Measurements from ENCODE around the gene GTF2B. TPM values are rescaled to one million over a fixed set of nuclear protein-coding genes. Genes with fewer than 3 reads are reported as not detected.
"Not testable (repeated sequence)": the region's sequence is repeated elsewhere in the genome, so short reads cannot be mapped to it uniquely, and the experiment has no call there.

GTF2B gene
- total and polyA plus RNA-seq, 2 experiments from 2014 or later, result 19.8 to 19.9 TPM

- H3K79me2 ChIP-seq (replicated peaks; ENCODE audit: insufficient read depth), result peaks cover 15% of the 10 kb centered on the region; the same call in 1 of the 2 replicates
Measured at GRCh38 chr1:88869644-88870043, 21.7 kb downstream of the GTF2B start.

GRCh38 chr1:88867743-88868521 is 23.4 kb downstream of the GTF2B start:
- no peak overlapping the region; the same call in 1 of the 2 replicates for H3K27ac ChIP-seq (ENCODE audit: low read depth)

More at GRCh38 chr1:88869644-88870043, 21.7 kb downstream of the GTF2B start:
- H3F3A ChIP-seq (replicated peaks; ENCODE audit: low read depth); H3K4me3 ChIP-seq; H4K20me1 ChIP-seq (replicated peaks; ENCODE audit: insufficient read depth); H3K27ac ChIP-seq (ENCODE audit: low read depth); H3K4me1 Mint-ChIP-seq; H3K4me2 ChIP-seq; H3K27me3 Mint-ChIP-seq (ENCODE audit: insufficient read depth, low read depth, poor library complexity); H2AFZ ChIP-seq; H3K27ac Mint-ChIP-seq; H3K9me2 ChIP-seq (ENCODE audit: insufficient read depth); H3K36me3 ChIP-seq (ENCODE audit: insufficient read depth); ATAC-seq; H3K4me3 Mint-ChIP-seq; H3K4me1 ChIP-seq (ENCODE audit: insufficient read depth); H3K9me3 Mint-ChIP-seq; H3K36me3 Mint-ChIP-seq (ENCODE audit: low read depth); DNase-seq (ENCODE audit: low spot score); H3K27me3 ChIP-seq (ENCODE audit: insufficient read depth): not testable (repeated sequence)

More at GRCh38 chr1:88867743-88868521, 23.4 kb downstream of the GTF2B start:
- no peak for ATAC-seq
- Histone ChIP-seq H3K4me1 (ENCODE audit: insufficient read depth) (no peaks in the 10 kb centered on the region), H3K4me3 (no peak overlapping the region), H3K79me2 (replicated peaks; ENCODE audit: insufficient read depth) (peaks cover 15% of the 10 kb centered on the region; the same call in 1 of the 2 replicates), H3K27me3 (ENCODE audit: insufficient read depth) (no peaks in the 10 kb centered on the region), H3F3A (replicated peaks; ENCODE audit: low read depth) (no peaks in the 10 kb centered on the region), H4K20me1 (replicated peaks; ENCODE audit: insufficient read depth) (no peaks in the 10 kb centered on the region), H3K9me2 (ENCODE audit: insufficient read depth) (no peaks in the 10 kb centered on the region), H3K4me2 (no peak overlapping the region), H3K36me3 (ENCODE audit: insufficient read depth) (no peaks in the 10 kb centered on the region; the same call in 1 of the 2 replicates), H2AFZ (no peak overlapping the region)
- Mint-ChIP-seq H3K9me3 (no peaks in the 10 kb centered on the region), H3K27me3 (ENCODE audit: insufficient read depth, low read depth, poor library complexity) (no peaks in the 10 kb centered on the region), H3K4me3 (no peak overlapping the region), H3K4me1 (no peaks in the 10 kb centered on the region), H3K36me3 (ENCODE audit: low read depth) (no peaks in the 10 kb centered on the region), H3K27ac (no peak overlapping the region)
- DNase-seq (ENCODE audit: low spot score), result no peak
- TF ChIP-seq CREB1 (CRISPR knock-in tag; IDR thresholded peaks at IDR 0.05; ENCODE audit: low read depth) (no peak), STAT1 (IDR thresholded peaks at IDR 0.05; ENCODE audit: unreplicated experiment) (no peak), ZNF114 (CRISPR knock-in tag; IDR thresholded peaks at IDR 0.05) (no peak), ZNF462 (CRISPR knock-in tag; IDR thresholded peaks at IDR 0.05) (no peak), EZH2phosphoT487 (IDR thresholded peaks at IDR 0.05; ENCODE audit: unreplicated experiment) (no peak), ZNF331 (CRISPR knock-in tag; IDR thresholded peaks at IDR 0.05; ENCODE audit: low read depth) (no peak), POLR2AphosphoS5 (IDR thresholded peaks at IDR 0.05; ENCODE audit: low read depth) (no peak), NANOG (IDR thresholded peaks at IDR 0.05; ENCODE audit: borderline replicate concordance) (no peak), JUNB (IDR thresholded peaks at IDR 0.05; ENCODE audit: unreplicated experiment) (no peak)
- TF ChIP-seq, protein P1, sequence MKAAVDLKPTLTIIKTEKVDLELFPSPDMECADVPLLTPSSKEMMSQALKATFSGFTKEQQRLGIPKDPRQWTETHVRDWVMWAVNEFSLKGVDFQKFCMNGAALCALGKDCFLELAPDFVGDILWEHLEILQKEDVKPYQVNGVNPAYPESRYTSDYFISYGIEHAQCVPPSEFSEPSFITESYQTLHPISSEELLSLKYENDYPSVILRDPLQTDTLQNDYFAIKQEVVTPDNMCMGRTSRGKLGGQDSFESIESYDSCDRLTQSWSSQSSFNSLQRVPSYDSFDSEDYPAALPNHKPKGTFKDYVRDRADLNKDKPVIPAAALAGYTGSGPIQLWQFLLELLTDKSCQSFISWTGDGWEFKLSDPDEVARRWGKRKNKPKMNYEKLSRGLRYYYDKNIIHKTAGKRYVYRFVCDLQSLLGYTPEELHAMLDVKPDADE (IDR thresholded peaks at IDR 0.05), result no peak
